Measurements from ENCODE around the gene WDR33.

- TF ChIP-seq EZH2 (IDR thresholded peaks at IDR 0.05; ENCODE audit: insufficient read depth, poor library complexity, severe bottlenecking) (no peak), EZH2phosphoT487 (IDR thresholded peaks at IDR 0.05; ENCODE audit: insufficient read depth, low read depth) (no peak)
Measured at GRCh38 chr2:127768775-127769479, 42.0 kb downstream of the WDR33 start.

Measured in GM23248 (cell line).